Measurements from ENCODE around the gene LARGE1.

GRCh38 chr22:33274214-33275072 lies 645.8 kb downstream of the LARGE1 start:
- peak; percentile 79 for TF ChIP-seq CTCF (IDR thresholded peaks at IDR 0.05; ENCODE audit: low read depth, low read length)
- no peak for TF ChIP-seq POLR2A (IDR thresholded peaks at IDR 0.05; ENCODE audit: extremely low read depth, insufficient read length)

Measured in NB4 (cell line).